HG02642 (cell line): Measurements from ENCODE around the gene BCAM.
"Not testable (repeated sequence)": the region's sequence is repeated elsewhere in the genome, so short reads cannot be mapped to it uniquely, and the experiment has no call there.

ENCODE experiments used
- ATAC-seq: cut with Tn5 transposase; IDR thresholded peaks from one replicate; pipeline ENCODE4 v1.9.1; 2021; ENCODE audit warnings: mild to moderate bottlenecking; ENCODE audit not compliant: unreplicated experiment, poor library complexity

Gene BCAM, protein sequence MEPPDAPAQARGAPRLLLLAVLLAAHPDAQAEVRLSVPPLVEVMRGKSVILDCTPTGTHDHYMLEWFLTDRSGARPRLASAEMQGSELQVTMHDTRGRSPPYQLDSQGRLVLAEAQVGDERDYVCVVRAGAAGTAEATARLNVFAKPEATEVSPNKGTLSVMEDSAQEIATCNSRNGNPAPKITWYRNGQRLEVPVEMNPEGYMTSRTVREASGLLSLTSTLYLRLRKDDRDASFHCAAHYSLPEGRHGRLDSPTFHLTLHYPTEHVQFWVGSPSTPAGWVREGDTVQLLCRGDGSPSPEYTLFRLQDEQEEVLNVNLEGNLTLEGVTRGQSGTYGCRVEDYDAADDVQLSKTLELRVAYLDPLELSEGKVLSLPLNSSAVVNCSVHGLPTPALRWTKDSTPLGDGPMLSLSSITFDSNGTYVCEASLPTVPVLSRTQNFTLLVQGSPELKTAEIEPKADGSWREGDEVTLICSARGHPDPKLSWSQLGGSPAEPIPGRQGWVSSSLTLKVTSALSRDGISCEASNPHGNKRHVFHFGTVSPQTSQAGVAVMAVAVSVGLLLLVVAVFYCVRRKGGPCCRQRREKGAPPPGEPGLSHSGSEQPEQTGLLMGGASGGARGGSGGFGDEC

DNA sequence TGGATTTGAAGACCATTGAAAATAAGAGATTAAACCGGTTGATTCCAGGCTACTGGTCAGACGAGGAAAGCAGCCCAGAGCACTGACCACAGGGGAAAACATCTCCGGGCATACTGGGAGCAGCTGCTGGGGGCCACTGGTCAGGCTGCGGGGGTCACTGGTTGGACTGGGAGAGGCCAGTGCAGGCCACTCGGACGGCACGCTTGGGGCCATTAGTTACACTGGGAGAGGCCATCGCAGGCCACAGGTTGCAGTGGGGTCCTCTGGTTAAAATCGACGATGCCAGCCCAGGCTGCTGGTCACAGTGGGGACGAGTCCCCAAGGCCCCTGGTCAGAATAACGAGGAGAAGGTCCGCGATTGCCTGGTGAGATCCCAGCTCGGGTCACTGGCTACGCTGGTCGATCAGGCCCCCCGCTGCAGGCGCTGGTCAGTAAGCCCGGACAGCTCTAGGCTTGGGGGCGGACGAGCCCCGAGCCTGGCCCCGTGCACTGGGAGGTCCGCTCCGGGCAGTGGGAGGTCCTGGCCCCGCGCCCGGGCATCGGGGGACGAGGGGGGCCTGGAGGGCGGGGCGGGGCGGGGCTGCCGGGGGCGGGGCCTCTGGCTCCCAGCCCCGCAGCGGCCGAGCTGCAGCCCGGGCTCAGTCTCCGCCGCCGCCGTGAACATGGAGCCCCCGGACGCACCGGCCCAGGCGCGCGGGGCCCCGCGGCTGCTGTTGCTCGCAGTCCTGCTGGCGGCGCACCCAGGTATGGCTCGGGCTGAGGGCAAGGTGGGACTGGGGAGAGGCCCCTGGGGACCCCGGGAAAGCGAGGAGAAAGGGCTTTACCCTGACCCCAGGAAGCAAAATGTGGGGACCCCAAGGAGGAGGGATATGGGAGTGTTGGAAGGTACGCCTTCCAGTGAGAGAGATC is at the start of gene BCAM:
Gene BCAM, plus strand, starts transcription at position 641 of the 909 bp plus-strand sequence. Its CDS starts 22 bp downstream, at position 663.
- no peak for ATAC-seq

DNA sequence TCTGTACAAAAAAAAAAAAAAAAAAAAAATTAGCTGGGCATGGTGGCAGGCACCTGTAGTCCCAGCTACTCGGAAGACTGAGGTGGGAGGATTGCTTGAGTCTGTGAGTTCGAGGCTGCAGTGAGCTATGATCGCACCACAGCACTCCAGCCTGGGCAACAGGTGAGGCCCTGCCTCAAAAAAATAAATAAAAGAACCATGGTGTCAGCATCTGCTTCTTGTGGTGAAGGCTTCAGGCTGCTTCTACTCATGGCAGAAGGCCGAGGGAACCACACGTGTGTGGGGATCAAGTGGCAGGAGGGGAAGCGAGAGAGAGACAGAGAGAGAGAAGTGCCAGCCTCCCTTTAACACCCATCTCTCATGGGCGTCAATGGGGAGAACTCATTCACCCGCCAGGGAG is 46.9 kb upstream of the BCAM start:
- ATAC-seq = no peak

DNA sequence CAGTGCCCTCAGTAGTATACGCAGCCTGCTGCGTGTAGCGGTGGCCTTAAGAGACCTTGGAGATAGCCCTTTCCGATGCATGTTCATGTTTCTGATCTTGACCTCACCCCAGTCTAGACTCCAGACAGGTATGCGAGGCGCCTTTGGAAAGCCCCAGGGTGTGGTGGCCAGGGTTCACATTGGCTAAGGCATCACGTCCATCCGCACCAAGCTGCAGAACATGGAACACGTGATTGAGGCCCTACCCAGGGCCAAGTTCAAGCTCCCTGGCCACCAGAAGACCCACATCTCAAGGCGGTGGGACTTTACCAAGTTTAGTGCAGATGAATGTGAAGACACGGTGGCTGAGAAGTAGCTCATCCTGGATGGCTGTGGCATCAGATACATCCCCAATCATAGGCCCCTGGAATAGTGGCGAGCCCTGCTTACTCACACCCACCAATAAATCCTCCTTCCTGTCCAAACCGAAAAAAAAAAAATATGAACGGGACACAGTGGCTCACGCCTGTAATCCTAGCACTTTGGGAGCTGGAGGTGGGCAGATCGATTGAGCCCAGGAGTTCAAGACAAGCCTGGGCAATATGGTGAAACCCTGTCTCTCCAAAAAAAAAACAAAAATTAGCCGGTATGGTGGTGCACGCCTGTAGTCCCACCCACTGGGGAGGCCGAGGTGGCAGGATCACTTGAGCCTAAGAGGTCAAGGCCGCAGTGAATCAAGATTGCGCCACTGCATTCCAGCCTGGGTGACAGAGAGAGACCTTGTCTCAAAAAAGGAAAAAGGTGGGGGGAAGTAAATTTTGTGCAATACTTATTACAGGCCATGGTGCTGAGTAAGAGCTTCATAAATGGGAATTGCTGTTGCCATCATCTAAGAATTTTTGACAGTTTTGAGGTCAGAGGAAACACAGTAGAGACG is 43.6 kb upstream of the BCAM start:
- no peak for ATAC-seq

DNA sequence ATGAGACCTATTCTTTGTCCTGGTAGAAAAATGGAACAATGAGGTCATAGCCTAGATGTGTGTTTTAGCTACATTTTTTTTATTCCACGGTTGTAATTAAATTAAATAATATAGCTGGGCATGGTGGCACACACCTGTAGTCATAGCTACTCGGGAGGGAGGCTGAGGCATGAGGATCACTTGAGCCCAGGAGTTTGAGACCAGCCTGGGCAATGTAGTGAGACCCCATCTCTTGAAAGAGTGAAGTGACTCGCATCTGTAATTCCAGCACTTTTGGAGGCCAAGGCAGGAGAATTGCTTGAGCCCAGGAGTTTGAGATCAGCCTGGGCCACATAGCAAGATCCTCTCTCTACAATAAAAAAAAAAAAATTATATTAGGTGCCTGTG is 43.0 kb upstream of the BCAM start:
- ATAC-seq = no peak

DNA sequence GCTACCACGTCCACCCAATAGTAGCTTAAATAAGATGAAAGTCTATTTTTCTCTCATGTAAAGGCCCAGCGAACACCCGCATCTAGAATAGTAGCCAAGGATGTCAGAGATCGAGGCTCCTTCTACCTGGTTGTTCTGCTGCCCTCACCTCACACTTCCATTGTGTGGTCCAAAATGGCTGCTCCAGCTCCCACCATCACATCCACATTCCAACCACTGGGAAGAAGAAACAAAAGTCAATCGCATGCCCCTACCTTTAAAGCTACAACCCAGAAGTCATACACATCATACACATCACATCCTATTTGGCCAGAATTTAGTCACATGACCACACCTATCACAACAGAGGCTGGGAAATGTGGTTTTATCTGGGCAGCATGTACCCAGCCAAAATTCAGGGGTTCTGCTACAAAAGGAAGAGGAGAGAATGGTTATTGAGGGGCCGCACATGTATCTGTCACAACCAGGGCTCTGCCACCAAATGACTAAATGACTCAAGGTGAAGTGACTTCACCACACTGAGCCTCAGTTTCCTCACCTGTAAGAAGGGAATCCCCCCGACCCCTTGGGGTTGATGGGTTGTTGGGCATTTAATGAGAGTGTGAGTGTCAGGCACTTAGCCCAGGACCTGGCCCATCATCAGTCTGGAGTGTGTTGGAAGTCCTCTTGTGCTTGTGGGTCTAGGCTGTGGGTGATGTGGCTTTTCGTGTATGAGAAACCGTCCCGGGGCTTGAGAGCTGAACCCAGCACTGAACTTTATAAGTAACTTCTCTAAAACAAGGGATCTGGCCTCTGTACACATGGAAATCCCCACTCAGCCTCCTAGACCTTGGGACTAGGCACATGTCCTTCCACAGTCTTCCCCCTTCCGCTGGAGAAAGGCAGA is 41.4 kb upstream of the BCAM start:
- ATAC-seq = no peak

- ATAC-seq = peak; percentile 94
Observed at GRCh38 chr19:44770550-44771257, 38.2 kb upstream of the BCAM start.

- ATAC-seq = not testable (repeated sequence)
Observed at GRCh38 chr19:44772144-44772543, 36.8 kb upstream of the BCAM start.

DNA sequence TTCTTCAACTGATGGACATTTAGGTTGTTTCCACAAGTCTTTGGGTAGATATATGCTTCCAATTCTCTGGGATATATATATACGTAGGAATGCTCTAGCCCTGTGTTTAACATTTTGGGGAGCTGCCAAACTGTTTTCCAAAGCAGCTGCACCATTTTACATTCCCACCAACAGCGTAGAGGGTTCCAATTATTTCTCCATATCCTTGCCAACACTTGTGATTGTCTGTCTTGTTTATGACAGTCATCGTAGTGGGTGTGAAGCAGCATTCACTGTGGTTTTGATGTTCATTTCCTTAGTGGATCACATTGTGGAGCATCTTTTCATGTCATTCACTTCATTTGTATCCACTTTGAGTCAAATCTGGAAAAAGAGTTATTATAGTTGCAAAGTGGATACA is 35.9 kb upstream of the BCAM start:
- ATAC-seq = no peak

DNA sequence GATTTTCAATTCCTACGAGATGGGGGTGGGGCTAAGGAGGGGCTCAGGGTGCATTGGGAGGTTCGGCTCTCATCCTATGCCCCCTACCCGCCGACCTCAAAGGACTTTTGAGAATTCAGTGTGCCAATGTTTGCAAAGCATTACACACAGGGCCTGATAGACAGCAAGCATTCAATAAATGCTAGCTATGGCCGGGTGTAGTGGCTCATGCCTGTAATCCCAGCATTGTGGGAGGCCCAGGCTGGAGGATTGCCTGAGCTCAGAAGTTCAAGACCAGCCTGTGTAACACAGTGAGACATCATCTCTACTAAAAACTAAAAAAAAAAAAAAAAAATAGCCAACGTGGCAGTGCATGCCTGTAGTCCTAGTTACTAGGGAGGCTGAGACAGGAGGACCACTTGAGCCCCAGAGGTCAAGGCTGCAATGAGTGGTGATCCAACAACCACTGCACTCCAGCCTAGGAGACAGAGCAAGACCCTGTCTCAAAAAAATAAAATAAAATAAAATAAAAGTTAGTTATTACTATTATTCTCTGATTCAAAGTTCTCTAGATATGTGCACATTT is 33.1 kb upstream of the BCAM start:
- no peak for ATAC-seq

- no peak for ATAC-seq
Observed at GRCh38 chr19:44776402-44777096, 32.4 kb upstream of the BCAM start.

DNA sequence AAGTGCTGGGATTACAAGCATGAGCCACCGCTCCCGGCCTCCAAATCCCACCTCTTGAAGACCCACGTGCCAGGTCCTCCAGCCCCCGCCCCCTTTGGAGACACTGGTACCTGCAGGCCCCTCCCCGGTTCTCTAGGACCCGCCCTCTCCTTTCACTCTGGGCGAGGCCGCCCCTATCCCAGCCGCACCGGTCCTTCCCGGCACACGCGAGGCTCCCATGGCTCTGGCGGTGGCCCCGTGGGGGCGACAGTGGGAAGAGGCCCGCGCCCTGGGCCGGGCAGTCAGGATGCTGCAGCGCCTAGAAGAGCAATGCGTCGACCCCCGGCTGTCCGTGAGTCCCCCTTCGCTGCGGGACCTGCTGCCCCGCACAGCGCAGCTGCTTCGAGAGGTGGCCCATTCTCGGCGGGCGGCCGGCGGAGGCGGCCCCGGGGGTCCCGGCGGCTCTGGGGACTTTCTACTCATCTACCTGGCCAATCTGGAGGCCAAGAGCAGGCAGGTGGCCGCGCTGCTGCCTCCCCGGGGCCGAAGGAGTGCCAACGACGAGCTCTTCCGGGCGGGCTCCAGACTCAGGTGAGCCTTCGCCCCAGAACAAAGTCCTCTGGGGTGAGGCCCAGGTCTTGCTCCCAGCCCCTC is 31.1 kb upstream of the BCAM start, which contains the start of gene CBLC:
Gene CBLC, plus strand, starts transcription at position 176 of the 633 bp plus-strand sequence. Its CDS starts 42 bp downstream, at position 218.
- no peak for ATAC-seq

GRCh38 chr19:44779150-44779549 is 29.8 kb upstream of the BCAM start:
- ATAC-seq = no peak

- not testable (repeated sequence) for ATAC-seq
Observed at GRCh38 chr19:44781694-44782093, 27.2 kb upstream of the BCAM start.

DNA sequence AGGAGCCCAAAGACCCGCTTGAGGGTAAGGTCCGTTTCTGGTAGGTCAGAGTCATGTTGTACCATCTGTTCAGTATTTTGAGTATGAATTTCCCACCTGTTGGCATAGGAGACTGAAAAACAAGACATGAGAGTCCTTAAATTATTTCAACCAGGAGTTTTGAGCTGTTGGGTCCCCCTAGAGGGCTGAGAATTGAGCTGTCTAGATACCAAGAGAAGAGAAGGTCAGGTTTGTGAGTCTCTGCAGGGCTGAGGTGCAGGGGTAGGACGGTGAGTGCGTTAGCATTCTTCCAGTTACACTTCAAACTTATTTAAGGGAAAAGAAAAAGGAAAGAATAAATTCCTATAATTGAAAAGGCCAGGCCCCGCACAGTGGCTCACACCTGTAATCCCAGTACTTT is 26.2 kb upstream of the BCAM start:
- no peak for ATAC-seq

GRCh38 chr19:44783545-44783944 is 25.4 kb upstream of the BCAM start:
- no peak for ATAC-seq

- no peak for ATAC-seq
Observed at GRCh38 chr19:44785271-44785670, 23.6 kb upstream of the BCAM start.

- ATAC-seq = no peak
Observed at GRCh38 chr19:44785993-44786392, 22.9 kb upstream of the BCAM start.
